Body of pancreas (tissue), 4 donors: ENCODE data around the gene TIAM1.

Experiments used
- POLR2A ChIP-seq, 3 donors: fragments of 450-650 bp; IDR thresholded peaks; one replicate each; pipeline ENCODE4 v1.6.1; 2016; ENCODE audit warnings: antibody characterized with exemption in 3 of 3, mild to moderate bottlenecking in 2 of 3
- TF ChIP-seq, protein P1 (sequence below), 7 experiments: fragments of 450-650 bp in 4 of 7; fragments of 200-600 bp in 3 of 7; sonication (generic) in 3 of 7; IDR thresholded peaks; one replicate each; pipeline ENCODE4 v1.5.1; 2016 to 2019; ENCODE audit warnings: antibody characterized with exemption in 7 of 7

DNA sequence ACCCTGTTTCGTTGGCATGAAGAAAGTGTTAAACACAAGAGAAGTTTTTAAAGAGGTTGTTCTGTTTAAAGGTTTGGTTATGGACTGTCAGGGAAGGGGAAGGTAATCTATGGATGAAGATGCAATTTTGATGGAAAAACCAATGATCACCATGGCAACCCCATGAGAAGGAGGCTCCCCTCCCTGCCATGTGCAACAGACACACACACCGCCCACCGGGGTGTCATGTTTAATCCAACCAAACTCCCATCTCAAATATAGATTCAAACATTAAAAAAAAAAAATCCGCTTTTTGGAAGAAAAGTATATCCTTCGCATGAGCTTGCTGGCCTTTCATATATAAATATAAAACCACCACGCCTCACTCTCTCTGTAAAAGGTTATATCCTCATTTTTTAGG, 224.9 kb downstream of the TIAM1 start:
- TF ChIP-seq, protein P1, sequence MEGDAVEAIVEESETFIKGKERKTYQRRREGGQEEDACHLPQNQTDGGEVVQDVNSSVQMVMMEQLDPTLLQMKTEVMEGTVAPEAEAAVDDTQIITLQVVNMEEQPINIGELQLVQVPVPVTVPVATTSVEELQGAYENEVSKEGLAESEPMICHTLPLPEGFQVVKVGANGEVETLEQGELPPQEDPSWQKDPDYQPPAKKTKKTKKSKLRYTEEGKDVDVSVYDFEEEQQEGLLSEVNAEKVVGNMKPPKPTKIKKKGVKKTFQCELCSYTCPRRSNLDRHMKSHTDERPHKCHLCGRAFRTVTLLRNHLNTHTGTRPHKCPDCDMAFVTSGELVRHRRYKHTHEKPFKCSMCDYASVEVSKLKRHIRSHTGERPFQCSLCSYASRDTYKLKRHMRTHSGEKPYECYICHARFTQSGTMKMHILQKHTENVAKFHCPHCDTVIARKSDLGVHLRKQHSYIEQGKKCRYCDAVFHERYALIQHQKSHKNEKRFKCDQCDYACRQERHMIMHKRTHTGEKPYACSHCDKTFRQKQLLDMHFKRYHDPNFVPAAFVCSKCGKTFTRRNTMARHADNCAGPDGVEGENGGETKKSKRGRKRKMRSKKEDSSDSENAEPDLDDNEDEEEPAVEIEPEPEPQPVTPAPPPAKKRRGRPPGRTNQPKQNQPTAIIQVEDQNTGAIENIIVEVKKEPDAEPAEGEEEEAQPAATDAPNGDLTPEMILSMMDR (IDR thresholded peaks at IDR 0.05), result no peak
- TF ChIP-seq POLR2A (IDR thresholded peaks at IDR 0.05), result no peak
